ENCODE data around the gene SPDYE3.
"Not testable (repeated sequence)": the region's sequence is repeated elsewhere in the genome, so short reads cannot be mapped to it uniquely, and the experiment has no call there.

The SPDYE3 gene

GRCh38 chr7:100287191-100287969 lies 20.1 kb upstream of the SPDYE3 start:
- in situ Hi-C loops (cut with MboI; ENCODE audit: low sequenced_read_pairs) = not testable (repeated sequence)

- in situ Hi-C loops (cut with MboI; ENCODE audit: low sequenced_read_pairs) = not testable (repeated sequence)
Measured at GRCh38 chr7:100288258-100288657, 19.2 kb upstream of the SPDYE3 start.

DNA sequence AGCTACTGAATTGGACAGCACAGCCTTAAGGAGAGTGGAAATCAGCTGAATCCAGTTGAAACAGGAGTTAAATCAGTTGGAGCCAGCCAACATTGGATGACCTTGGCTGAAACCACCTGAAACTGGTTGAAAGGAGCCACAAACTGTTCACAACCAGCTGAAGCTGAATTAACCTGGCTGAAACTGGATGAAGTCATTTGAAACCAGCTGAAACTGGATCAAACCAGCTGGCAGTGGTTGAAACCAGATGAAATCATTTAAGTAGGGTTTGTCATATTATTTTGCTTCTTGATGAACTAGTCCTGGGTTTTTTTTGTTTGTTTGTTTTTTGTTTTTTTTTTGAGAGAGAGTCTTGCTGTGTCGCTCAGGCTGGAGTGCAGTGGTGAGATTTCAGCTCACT lies 15.3 kb upstream of the SPDYE3 start:
- in situ Hi-C loops (cut with MboI; ENCODE audit: low sequenced_read_pairs) = not testable (repeated sequence)

GRCh38 chr7:100295269-100295668 lies 12.2 kb upstream of the SPDYE3 start:
- in situ Hi-C loops (cut with MboI; ENCODE audit: low sequenced_read_pairs) = not testable (repeated sequence)

GRCh38 chr7:100297852-100298631 lies 9.5 kb upstream of the SPDYE3 start:
- in situ Hi-C loops (cut with MboI; ENCODE audit: low sequenced_read_pairs) = not testable (repeated sequence)

- in situ Hi-C loops (cut with MboI; ENCODE audit: low sequenced_read_pairs) = not testable (repeated sequence)
Measured at GRCh38 chr7:100298632-100298895, 8.9 kb upstream of the SPDYE3 start.

DNA sequence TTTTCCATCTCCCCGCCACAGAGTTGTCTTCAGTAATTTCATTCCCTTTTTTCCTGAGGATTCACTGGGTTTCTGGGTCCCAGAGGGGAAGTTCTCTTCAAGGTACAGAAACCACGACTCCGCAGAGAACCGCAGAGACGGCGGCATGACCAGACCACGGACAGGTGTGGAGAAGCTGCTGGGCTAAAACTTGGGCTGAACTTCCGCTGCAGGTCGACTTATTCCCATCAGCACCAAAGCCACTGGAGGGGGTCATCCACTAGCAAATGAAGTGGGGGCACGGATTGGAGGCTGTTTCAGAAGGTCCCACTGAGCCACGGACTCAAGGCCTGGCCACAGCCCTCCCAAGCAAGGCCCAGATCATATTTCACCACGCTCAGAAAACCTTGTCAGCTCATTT lies 3.0 kb upstream of the SPDYE3 start:
- in situ Hi-C loops (cut with MboI; ENCODE audit: low sequenced_read_pairs) = not testable (repeated sequence)

- in situ Hi-C loops (cut with MboI; ENCODE audit: low sequenced_read_pairs) = not testable (repeated sequence)
Measured at GRCh38 chr7:100318329-100318728, 10.8 kb downstream of the SPDYE3 start.

DNA sequence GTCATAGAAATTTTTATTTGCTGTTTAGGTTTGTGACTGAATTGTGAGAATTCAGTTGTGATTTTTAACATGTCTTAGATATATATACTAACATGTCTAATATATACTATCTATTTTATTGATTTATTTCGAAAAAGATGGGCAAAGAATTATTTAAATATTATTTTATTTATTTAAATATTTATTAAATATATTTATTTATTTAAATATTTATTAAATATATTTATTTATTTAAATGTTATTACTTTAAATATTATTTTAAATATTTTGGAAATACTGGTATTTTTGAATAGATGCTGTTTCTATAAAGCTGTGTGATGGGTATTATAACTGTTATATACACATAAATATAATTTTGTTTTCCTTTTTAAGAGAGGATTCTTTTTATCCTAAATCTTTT lies 14.1 kb downstream of the SPDYE3 start:
- in situ Hi-C loops (cut with MboI; ENCODE audit: low sequenced_read_pairs) = not testable (repeated sequence)

GRCh38 chr7:100324194-100324593 lies 16.7 kb downstream of the SPDYE3 start:
- in situ Hi-C loops (cut with MboI; ENCODE audit: low sequenced_read_pairs) = not testable (repeated sequence)

DNA sequence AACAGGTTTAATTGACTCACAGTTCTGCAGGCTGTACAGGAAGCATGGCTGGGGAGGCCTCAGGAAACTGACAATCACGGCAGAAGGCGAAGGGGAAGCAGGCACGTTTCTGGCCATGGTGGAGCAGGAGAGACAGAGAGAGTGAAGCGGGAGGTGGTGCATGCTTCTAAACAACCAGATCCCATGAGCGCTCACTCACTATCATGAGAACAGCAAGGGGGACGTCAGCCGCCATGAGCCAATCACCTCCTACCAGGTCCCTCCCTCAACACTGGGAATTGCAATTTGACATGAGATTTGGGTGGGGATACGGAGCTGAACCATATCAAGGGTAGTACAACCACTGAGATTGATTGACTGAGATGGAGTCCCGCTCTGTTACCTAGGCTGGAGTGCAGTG lies 18.2 kb downstream of the SPDYE3 start:
- in situ Hi-C loops (cut with MboI; ENCODE audit: low sequenced_read_pairs) = not testable (repeated sequence)

DNA sequence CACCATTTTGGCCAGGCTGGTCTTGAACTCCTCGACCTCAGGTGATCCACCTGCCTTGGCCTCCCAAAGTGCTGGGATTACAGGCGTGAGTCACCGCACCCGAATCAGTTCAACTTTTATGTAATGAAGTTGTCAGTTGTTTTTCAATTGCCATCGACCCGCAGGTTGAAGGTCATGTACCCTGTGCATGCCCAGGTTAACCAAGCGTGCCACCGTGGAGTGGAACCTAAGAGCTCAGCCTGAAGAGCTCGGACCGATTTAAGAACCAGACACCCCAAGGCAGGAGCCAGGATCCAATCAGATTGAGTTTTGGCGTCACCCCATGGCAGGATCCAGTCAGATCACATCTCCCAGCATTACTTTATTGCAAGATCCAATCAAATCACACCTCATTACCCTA lies 19.4 kb downstream of the SPDYE3 start:
- in situ Hi-C loops (cut with MboI; ENCODE audit: low sequenced_read_pairs) = not testable (repeated sequence)

DNA sequence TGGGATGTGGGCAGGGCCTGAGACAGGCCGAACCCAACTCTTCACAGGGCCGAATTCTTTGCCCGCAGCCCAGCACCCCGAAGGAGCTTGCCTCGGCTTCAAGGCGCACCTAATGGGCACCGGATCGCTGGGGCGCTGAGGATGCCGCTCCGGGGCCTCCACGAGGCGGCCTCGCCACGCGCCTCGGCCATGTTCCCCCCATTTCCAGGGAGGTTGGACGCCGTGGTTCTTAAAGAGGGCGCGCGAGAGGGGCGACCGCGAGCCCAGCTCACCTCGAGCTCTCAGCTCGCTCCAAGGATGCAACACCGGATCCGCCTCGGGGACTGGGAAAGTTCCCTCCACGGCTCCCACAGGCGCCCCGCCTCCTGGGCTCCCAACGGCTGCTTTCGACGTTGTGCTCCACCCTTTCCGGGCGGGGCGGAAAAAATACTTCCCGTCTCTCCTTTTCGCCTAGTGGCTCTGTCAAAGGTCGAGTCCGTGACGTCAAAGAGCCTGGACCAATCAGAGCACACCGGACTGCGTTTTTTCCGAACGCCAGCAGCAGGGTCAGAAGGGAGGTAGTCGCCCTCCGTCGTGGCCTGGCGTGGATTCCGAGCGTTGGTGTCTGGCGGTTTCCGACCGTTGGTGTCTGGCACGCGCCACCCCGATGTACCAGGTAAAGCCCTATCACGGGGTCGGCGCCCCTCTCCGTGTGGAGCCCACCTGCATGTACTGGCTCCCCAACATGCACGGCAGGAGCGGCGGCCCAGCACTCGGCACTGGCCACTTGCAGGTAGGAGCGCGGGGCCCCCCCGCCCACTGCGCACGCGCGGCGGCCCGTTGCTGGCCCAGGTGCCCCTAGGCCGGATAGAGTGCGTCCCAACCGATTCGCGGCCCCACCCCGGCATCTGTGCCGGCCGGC lies 28.3 kb downstream of the SPDYE3 start:
- in situ Hi-C loops (cut with MboI; ENCODE audit: low sequenced_read_pairs) = not testable (repeated sequence)

- in situ Hi-C loops (cut with MboI; ENCODE audit: low sequenced_read_pairs) = not testable (repeated sequence)
Measured at GRCh38 chr7:100338083-100338696, 30.7 kb downstream of the SPDYE3 start.

- in situ Hi-C loops (cut with MboI; ENCODE audit: low sequenced_read_pairs) = not testable (repeated sequence)
Measured at GRCh38 chr7:100341286-100341685, 33.8 kb downstream of the SPDYE3 start.

DNA sequence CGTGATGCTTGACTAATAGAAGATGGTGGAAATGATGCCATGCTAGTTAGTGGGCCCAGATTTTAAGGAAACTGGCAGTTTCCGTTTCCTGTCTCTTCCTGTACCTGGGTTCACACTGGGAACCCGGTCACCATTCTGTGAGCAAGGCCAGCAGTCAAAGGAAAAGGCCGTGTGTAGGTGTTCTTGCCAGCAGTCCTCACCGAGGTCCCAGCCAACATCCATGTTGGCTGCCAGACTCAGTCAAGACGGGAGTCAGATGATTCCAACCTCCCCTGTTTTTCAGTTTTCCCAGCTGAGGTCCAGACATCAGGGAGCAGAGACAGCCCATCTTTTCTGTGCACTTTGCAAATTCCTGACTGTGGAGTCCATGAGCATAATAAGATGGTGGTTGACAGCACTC lies 35.3 kb downstream of the SPDYE3 start:
- in situ Hi-C loops (cut with MboI; ENCODE audit: low sequenced_read_pairs) = no loop called here

GRCh38 chr7:100344124-100344559 lies 36.6 kb downstream of the SPDYE3 start:
- in situ Hi-C loops (cut with MboI; ENCODE audit: low sequenced_read_pairs) = not testable (repeated sequence)

DNA sequence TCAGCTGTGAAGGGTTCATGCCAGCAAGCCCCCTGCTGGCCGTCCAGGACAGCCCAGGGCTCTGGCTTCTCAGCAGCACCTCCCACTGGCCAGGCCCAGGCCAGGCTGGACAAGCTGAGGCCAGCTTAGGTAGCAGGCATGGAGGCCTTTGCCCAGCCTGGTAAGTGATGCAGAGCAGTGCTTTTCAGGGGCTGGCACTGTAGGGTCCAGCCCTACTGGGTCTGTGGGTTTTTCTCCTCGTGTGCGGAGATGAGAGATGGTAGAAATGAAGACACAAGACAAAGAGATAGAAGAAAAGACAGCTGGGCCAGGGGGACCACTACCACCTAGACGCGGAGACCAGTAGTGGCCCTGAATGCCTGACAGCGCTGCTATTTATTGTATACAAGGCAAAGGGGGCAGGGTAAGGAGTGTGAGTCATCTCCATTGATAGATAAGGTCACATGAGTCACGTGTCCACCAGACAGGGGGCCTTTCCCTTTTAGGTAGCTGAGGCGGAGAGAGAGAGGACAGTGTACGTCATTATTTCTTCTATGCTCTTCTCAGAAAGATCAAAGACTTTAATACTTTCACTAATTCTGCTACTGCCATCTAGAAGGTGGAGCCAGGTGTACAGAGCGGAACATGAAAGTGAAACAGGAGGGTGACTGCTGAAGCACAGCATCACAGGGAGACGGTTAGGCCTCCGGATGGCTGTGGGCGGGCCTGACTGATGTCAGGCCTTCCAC lies 37.2 kb downstream of the SPDYE3 start:
- in situ Hi-C loops (cut with MboI; ENCODE audit: low sequenced_read_pairs) = not testable (repeated sequence)

DNA sequence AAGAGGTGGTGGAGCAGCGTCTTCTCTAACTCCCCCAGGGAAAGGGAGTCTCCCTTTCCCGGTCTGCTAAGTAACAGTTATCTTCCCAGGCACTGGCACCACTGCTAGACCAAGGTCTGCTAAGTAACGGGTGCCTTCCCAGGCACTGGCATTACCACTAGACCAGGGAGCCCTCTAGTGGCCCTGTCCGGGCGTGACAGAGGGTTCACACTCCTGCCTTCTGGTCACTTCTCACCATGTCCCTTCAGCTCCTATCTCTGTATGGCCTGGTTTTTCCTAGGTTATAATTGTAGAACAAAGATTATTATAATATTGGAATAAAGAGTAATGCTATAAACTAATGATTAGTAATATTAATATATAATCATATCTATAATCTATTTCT lies 37.8 kb downstream of the SPDYE3 start:
- in situ Hi-C loops (cut with MboI; ENCODE audit: low sequenced_read_pairs) = not testable (repeated sequence)

- in situ Hi-C loops (cut with MboI; ENCODE audit: low sequenced_read_pairs) = no loop called here
Measured at GRCh38 chr7:100346921-100347320, 39.4 kb downstream of the SPDYE3 start.

Measured in hTERT RPE-1 (cell line).